Activated CD4-positive, CD25-positive, alpha-beta regulatory T cell treated with anti-CD3 and anti-CD28 coated beads, Interleukin-2, amount 50 U/mL, for 24 hours (primary cell): ENCODE results near the gene NEK4.

Experiments used
- ATAC-seq, 2 donors: fragments of 150-1000 bp; cut with Tn5 transposase; one replicate each; pipeline ENCODE4 v1.10.0; 2021; ENCODE audit warnings: mild to moderate bottlenecking in 1 of 2, moderate library complexity in 1 of 2

The NEK4 gene

GRCh38 chr3:52770496-52771333 lies at the start of gene NEK4:
TSS of gene NEK4 (minus strand) at chr3:52770940. CDS start at chr3:52770746, 194 bp downstream.
- ATAC-seq, result peak; percentile 96 to 97

- no peak for ATAC-seq
Observed at GRCh38 chr3:52819936-52820335, 49.2 kb upstream of the NEK4 start.

- no peak for ATAC-seq
Observed at GRCh38 chr3:52817860-52818259, 47.1 kb upstream of the NEK4 start.

GRCh38 chr3:52817221-52817620 lies 46.5 kb upstream of the NEK4 start:
- ATAC-seq, result no peak

- ATAC-seq, result no peak
Observed at GRCh38 chr3:52816654-52817053, 45.9 kb upstream of the NEK4 start.

- no peak for ATAC-seq
Observed at GRCh38 chr3:52816199-52816598, 45.5 kb upstream of the NEK4 start.

- no peak for ATAC-seq
Observed at GRCh38 chr3:52813810-52814209, 43.1 kb upstream of the NEK4 start.

- ATAC-seq, result no peak
Observed at GRCh38 chr3:52811452-52812011, 40.8 kb upstream of the NEK4 start.

GRCh38 chr3:52810923-52811322 lies 40.2 kb upstream of the NEK4 start:
- no peak for ATAC-seq

GRCh38 chr3:52809662-52810377 lies 39.1 kb upstream of the NEK4 start:
- no peak for ATAC-seq

GRCh38 chr3:52809149-52809548 lies 38.4 kb upstream of the NEK4 start:
- no peak for ATAC-seq

- no peak for ATAC-seq
Observed at GRCh38 chr3:52805270-52806039, 34.7 kb upstream of the NEK4 start.

- no peak for ATAC-seq
Observed at GRCh38 chr3:52801839-52802238, 31.1 kb upstream of the NEK4 start.

GRCh38 chr3:52800079-52800478 lies 29.3 kb upstream of the NEK4 start:
- no peak for ATAC-seq

GRCh38 chr3:52798978-52799476 lies 28.3 kb upstream of the NEK4 start:
- peak in 1 of 2 donors; percentile 34 for ATAC-seq

GRCh38 chr3:52798376-52798977 lies 27.7 kb upstream of the NEK4 start:
- ATAC-seq, result no peak

- ATAC-seq, result no peak
Observed at GRCh38 chr3:52796411-52796810, 25.7 kb upstream of the NEK4 start.

GRCh38 chr3:52795298-52795900 lies 24.7 kb upstream of the NEK4 start:
- no peak for ATAC-seq

- no peak for ATAC-seq
Observed at GRCh38 chr3:52794612-52795099, 23.9 kb upstream of the NEK4 start, which contains the start of gene ITIH3. TSS of gene ITIH3 (plus strand) at chr3:52794796. CDS start at chr3:52794804, 8 bp downstream.

GRCh38 chr3:52793702-52794611 lies 23.2 kb upstream of the NEK4 start:
- no peak for ATAC-seq
